Right lobe of liver (tissue), 4 donors: ENCODE results near the gene USP22.

ENCODE experiments used
- POLR2A ChIP-seq: fragments of 450-650 bp; IDR thresholded peaks from one replicate; pipeline ENCODE4 v1.6.1; 2017; ENCODE audit warnings: antibody characterized with exemption, mild to moderate bottlenecking
- TF ChIP-seq, protein P1 (sequence below), 4 donors: fragments of 200-600 bp in 3 of 4; fragments of 450-650 bp in 1 of 4; IDR thresholded peaks; one replicate each; pipeline versions ENCODE4 v1.5.1 to v1.8.0; 2016 to 2022; ENCODE audit warnings: antibody characterized with exemption in 4 of 4, mild to moderate bottlenecking in 2 of 4
- donor health status: DM: no; HTN: no; CAD: no.
- donor health status: DM: no; HTN: no; CAD: no.
- donor health status: DM: no; HTN: yes; CAD: no.

DNA sequence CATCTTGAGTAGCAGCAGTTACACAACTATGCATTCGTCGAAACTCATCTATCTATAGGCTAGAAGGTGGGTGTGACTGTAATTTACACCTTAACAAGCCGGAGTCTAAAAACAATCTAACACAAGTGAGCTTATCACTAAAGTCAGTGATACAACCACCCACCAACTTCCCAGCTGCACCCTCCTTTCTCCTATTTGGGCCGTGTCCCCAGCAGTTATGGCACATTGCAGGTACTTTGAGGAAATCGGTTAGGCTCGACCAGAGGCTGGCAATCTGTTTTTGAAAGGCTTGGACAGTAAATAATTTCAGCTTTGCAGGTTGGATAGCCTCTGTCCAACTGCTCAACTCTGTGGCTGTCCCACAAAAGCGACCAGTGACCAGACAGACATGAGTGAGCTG lies 26.0 kb downstream of the USP22 start:
- TF ChIP-seq, protein P1, sequence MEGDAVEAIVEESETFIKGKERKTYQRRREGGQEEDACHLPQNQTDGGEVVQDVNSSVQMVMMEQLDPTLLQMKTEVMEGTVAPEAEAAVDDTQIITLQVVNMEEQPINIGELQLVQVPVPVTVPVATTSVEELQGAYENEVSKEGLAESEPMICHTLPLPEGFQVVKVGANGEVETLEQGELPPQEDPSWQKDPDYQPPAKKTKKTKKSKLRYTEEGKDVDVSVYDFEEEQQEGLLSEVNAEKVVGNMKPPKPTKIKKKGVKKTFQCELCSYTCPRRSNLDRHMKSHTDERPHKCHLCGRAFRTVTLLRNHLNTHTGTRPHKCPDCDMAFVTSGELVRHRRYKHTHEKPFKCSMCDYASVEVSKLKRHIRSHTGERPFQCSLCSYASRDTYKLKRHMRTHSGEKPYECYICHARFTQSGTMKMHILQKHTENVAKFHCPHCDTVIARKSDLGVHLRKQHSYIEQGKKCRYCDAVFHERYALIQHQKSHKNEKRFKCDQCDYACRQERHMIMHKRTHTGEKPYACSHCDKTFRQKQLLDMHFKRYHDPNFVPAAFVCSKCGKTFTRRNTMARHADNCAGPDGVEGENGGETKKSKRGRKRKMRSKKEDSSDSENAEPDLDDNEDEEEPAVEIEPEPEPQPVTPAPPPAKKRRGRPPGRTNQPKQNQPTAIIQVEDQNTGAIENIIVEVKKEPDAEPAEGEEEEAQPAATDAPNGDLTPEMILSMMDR (IDR thresholded peaks at IDR 0.05) = no peak
- no peak for TF ChIP-seq POLR2A
